ENCODE data around the gene PYGB. TPM values are rescaled to one million over a fixed set of nuclear protein-coding genes. Genes with fewer than 3 reads are reported as not detected.
"Not testable (repeated sequence)": the region's sequence is repeated elsewhere in the genome, so short reads cannot be mapped to it uniquely, and the experiment has no call there.

Gene PYGB
- total RNA-seq, 4 donors from 2014 or later, result 63.7 to 94.6 (median 82.4) TPM

- DNase-seq (ENCODE audit: low spot score) (no peak), ATAC-seq (ENCODE audit: low FRiP score) (no peak)
- TF ChIP-seq, protein P1, sequence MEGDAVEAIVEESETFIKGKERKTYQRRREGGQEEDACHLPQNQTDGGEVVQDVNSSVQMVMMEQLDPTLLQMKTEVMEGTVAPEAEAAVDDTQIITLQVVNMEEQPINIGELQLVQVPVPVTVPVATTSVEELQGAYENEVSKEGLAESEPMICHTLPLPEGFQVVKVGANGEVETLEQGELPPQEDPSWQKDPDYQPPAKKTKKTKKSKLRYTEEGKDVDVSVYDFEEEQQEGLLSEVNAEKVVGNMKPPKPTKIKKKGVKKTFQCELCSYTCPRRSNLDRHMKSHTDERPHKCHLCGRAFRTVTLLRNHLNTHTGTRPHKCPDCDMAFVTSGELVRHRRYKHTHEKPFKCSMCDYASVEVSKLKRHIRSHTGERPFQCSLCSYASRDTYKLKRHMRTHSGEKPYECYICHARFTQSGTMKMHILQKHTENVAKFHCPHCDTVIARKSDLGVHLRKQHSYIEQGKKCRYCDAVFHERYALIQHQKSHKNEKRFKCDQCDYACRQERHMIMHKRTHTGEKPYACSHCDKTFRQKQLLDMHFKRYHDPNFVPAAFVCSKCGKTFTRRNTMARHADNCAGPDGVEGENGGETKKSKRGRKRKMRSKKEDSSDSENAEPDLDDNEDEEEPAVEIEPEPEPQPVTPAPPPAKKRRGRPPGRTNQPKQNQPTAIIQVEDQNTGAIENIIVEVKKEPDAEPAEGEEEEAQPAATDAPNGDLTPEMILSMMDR (IDR thresholded peaks at IDR 0.05), result no peak
These were observed 10.0 kb downstream of the PYGB start for GRCh38 chr20:25257756-25258475.

- TF ChIP-seq, protein P1 (IDR thresholded peaks at IDR 0.05), result no peak
- no peak for ATAC-seq (ENCODE audit: low FRiP score)
- no peak for DNase-seq (ENCODE audit: low spot score)
These were observed 10.6 kb downstream of the PYGB start for GRCh38 chr20:25258476-25258805.

DNA sequence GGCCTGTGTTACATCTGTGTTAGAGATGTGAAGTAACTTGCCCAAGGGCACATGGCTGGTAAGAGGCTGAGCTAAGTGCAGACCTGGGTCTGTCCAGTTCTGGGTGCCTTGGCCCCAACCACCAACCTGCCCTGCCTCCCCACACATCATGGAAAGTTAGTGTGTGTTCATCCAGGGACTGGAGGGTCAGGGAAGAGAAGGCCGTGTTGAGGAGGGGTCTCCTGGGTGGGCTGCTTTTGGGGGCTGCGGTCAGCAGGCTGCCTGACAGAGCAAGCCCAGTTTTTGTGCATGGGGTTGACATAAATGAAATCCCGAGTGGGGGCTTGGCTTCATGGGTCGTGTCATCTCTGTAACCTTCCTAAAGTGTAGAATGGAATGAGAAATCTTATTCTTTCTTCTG, 10.9 kb downstream of the PYGB start:
- no peak for DNase-seq (ENCODE audit: low spot score)
- TF ChIP-seq, protein P1 (IDR thresholded peaks at IDR 0.05), result no peak
- no peak for ATAC-seq (ENCODE audit: low FRiP score)

DNA sequence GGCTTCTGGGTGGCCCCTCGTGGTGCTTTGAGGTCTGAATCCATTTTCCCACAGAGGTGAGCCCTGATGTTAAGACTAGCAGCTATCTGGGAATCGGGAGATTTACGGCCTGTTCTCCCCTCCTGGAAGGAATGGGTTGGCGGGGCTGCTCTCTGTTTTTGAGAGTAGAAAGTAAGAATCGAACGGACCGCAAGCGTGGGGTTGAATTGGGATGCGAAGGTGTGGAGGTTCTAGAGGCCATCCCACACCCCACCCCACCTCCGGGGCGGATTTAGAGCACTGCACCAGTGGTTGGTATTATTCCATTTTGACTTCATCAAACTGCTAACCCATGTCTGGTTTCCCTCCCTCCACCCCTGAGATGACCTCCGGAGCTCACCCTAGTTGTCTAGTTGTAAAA, 11.5 kb downstream of the PYGB start:
- TF ChIP-seq, protein P1 (IDR thresholded peaks at IDR 0.05), result no peak
- no peak for DNase-seq (ENCODE audit: low spot score)

DNA sequence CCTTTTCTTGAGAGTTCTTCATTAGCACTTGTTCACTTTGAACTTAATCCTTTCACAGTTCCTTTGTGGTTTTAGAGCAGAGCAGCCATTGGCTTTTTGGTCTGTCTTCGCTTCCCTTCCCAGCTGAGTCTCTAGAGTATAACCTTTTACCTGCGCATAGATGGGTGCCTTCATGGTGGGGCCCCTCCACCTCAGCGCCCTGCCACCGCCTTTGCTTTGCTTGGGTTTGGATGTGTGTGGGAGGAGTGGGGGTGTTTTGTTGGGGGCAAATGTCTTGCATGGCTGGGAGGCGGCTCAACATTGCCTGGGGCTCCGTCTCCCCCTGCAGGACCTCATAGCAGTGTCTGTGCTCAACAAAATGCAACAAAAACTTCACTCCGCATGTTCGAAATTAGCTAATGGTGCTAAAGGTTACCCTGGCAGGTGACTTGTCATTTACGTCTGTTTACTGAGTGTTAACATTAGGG, 11.9 kb downstream of the PYGB start:
- DNase-seq (ENCODE audit: low spot score) (no peak), ATAC-seq (ENCODE audit: low FRiP score) (no peak)
- TF ChIP-seq, protein P1 (IDR thresholded peaks at IDR 0.05), result no peak

More for the DNA sequence above, 11.5 kb downstream of the PYGB start:
- no peak for ATAC-seq (ENCODE audit: low FRiP score)

DNA sequence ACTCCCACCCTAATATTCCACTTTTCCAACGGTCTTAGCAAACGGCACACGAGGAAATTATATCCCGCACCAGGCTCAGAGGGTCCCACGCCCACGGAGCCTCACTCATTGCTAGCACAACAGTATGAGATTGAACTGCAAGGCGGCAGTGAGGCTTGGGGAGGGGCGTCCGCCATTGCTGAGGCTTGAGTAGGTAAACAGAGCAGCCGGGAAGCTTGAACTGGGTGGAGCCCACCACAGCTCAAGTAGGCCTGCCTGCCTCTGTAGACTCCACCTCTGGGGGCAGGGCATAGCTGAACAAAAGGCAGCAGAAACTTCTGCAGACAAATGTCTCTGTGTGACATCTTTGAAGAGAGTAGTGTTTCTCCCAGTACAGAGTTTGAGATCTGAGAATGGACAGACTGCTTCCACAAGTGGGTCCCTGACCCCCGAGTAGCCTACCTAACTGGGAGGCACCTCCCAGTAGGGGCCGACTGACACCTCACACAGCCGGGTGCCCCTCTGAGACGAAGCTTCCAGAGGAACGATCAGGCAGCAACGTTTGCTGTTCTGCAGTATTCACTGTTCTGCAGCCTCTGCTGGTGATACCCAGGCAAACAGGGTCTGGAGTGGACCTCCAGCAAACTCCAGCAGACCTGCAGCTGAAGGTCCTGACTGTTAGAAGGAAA, 13.0 kb downstream of the PYGB start:
- not testable (repeated sequence) for ATAC-seq (ENCODE audit: low FRiP score); DNase-seq (ENCODE audit: low spot score)

GRCh38 chr20:25269057-25269832, 21.4 kb downstream of the PYGB start:
- TF ChIP-seq, protein P1 (IDR thresholded peaks at IDR 0.05), result no peak
- DNase-seq (ENCODE audit: low spot score), result no peak
- no peak for ATAC-seq (ENCODE audit: low FRiP score)
